Stimulated activated CD8-positive, alpha-beta memory T cell treated with anti-CD3 and anti-CD28 coated beads, Interleukin-7, amount 100 ng/mL, for 1 hour (primary cell): ENCODE data around the gene SLC4A4.

Experiments used
- DNase-seq, 2 donors: peaks; one replicate each; pipeline ENCODE4 v3.0.0-alpha.2; 2020; ENCODE audit warnings: low read depth in 2 of 2

SLC4A4 gene

GRCh38 chr4:71338846-71339593, at the start of gene SLC4A4:
Gene SLC4A4 (plus strand): TSS chr4:71339020.
- no peak for DNase-seq

DNA sequence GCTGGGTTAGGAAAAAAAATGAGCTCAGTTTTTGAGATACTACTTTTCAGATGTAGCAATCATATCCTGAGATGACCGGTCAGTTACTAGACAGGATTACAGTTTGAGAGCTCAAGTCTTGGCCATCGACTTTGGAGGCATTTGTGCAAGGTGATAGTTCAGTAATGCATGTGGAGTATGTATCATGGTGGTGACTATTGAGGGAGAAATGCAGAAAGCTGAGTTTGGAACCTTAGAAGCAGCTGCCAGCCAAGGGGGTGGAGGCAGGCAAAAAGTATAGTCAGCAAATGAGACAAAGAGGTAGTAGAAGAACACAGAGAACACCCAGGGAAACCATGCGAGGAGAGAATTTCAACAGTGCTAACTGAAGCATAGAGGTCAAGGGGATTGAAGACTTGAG, 48.7 kb upstream of the SLC4A4 start:
- DNase-seq, result no peak

DNA sequence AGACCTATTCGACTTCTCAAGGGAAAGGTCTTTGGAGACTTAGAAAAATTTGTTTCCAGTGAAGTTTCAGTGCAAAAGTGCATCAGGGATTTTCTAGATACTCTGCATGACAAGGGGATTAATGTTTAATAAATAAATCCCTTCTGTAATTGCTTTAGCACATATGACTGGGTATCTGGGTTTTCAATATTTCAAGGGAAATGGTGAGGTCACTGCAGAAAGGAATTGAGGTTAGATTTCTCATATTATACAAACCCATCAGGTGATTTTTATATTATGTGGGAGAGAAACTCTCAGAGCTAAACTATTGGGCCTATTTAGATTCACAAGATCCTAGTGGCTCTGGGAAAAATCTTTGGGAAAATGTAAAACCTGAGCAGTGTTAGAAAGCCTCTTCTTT, 48.3 kb upstream of the SLC4A4 start:
- DNase-seq, result no peak

GRCh38 chr4:71292228-71292627, 46.6 kb upstream of the SLC4A4 start:
- no peak for DNase-seq

GRCh38 chr4:71293705-71294104, 45.1 kb upstream of the SLC4A4 start:
- no peak for DNase-seq

DNA sequence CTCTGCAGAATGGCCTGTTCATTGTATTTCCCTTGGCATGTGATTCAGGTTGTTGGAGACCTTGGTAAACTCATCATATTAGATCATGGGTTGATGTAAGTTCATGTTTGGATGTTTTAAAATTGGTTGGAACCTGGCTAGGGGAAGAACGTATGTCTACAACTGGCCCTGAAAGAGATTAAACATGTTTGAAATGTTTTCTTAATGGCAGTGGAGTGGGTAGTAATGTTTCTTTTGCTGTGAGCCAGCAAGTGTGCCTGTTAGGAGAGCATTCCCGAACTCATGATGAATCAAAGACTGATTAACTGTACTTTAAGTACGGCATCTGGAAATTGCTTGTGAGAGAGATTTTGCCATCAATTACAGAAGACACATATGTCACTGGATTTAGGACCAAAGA, 44.5 kb upstream of the SLC4A4 start:
- no peak for DNase-seq

DNA sequence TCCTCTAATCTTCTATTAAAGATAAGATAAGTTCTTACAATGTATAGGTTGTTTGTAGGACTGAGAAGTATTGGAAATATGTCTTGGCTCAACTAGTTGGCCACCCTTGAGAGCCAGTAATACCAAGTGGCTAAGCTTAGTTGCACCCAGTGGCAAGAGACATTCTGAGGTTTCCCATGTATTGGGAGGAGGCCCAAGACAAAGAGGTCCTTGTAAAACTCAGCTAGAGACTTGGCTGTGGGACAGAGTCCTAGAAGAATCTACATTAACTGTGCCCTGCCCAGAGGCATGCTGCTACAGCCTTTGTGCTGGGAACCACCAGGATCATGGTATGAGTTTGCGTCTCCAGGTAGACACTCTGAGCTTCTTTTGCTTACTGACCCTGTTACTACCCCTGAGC, 41.9 kb upstream of the SLC4A4 start:
- DNase-seq, result no peak

- DNase-seq, result no peak
Observed at GRCh38 chr4:71300362-71300761, 38.5 kb upstream of the SLC4A4 start.

DNA sequence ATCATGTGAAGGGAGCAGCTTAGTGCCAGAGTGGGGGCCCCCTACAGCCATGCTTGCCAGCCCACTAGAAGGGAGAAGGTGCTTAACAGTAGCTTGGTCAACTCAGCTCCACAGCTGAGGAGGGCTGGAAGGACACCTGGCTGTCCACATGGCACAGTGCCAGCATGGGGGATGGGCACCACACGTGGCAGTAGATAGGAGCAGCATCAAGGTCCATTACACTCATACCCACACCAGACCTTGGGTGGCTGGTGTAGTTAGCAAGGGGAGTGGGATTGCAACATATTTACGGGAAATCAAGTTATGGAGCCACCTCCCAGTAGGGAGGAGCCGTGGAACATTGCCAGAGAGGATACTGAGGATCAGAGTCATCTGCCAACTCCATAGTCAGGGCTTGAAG, 37.9 kb upstream of the SLC4A4 start:
- no peak for DNase-seq

- DNase-seq, result no peak
Observed at GRCh38 chr4:71303287-71303686, 35.5 kb upstream of the SLC4A4 start.

DNA sequence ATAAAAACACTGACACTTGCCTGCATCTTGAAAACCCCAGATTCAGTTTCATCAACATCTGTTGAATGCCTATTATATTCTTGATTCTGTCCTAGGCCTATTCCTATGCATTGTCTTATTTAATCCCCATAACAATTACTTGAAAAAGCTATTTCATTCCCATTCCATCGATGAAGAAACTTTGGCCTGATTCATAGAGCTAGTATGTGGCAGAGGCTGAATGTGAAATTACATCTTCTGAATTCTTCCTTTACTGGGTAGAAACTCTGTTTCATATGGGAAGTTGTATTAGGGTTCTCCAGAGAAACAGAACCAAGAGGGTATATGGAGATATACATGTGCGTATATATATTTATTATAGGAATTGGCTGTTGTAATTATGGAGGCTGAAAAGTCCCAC, 35.0 kb upstream of the SLC4A4 start:
- DNase-seq, result no peak

- DNase-seq, result no peak
Observed at GRCh38 chr4:71304289-71304850, 34.5 kb upstream of the SLC4A4 start.

GRCh38 chr4:71307729-71308128, 31.1 kb upstream of the SLC4A4 start:
- DNase-seq, result no peak

DNA sequence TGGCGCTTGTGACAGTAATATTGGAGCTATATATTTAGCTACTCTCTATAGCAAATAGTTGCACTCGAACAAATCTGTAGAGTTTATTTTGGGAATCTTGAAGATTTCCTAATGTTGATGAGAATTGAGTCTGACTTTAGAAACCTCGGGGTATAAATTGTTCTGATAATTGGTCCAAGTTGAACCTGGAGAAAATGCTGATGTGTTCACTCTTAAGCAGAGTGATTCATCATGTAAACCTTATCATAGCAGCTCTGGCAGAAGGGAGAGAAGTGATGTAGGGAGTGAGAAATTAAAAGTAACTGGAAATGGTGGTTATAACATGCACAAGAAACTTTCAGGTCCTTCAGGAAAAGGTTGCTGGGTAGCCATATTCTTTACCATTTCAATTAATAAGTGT, 16.4 kb upstream of the SLC4A4 start:
- no peak for DNase-seq

- no peak for DNase-seq
Observed at GRCh38 chr4:71333368-71333767, 5.5 kb upstream of the SLC4A4 start.

DNA sequence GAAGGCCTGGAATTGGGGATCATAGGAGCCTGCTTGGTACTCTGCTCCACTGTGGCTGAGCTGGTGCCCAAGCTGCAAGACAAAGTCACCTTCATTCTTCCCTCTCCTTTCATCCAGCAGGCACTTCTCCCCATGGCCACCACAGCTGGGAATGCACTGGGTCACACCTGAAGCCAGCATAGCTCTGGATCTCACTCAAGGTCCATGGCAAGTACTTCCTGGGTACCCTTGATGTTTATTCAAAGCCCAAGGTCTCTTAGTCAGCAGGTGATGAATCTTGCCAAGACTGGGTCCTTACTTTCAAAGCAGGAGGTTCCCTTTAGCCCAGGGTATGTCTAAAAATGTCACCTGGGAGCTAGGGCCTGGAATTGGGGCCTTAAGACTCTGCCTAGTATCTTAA, 4.9 kb upstream of the SLC4A4 start:
- no peak for DNase-seq

- DNase-seq, result no peak
Observed at GRCh38 chr4:71334465-71334882, 4.3 kb upstream of the SLC4A4 start.

GRCh38 chr4:71343670-71344466, 5.0 kb downstream of the SLC4A4 start:
- DNase-seq, result no peak

GRCh38 chr4:71346710-71347109, 7.9 kb downstream of the SLC4A4 start:
- no peak for DNase-seq

GRCh38 chr4:71348586-71348985, 9.8 kb downstream of the SLC4A4 start:
- no peak for DNase-seq

DNA sequence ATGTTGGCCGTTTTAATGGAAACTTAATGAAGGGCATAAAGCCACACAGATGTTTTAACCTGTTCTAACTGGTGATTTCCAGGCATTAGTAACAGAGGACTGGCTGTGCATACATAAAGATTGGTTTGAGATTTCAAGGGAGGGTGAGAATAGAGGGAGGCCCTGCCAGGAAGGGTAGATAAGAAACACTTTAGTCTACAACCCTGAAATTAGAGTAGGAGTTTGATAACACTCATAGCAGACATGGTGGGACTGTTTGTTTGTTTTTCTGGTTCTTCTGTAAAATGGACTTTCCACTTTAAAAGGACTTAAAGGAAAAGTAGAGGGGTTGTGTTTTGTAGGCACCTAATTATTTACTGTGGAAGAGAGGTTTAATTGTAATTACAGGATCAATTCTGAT, 16.2 kb downstream of the SLC4A4 start:
- DNase-seq, result no peak

- DNase-seq, result no peak
Observed at GRCh38 chr4:71355971-71356370, 17.2 kb downstream of the SLC4A4 start.
